Endothelial cell of umbilical vein (primary cell): ENCODE measurements around the gene P2RY6. TPM values are rescaled to one million over a fixed set of nuclear protein-coding genes. Genes with fewer than 3 reads are reported as not detected.

Experiments
- BruUV-seq: library from RNA; stranded (reverse); fragments of 400-500 nt; replicated peaks from 2 replicates; lab custom pipeline; 2021; lab: Mats Ljungman, UMichigan
- CTCF ChIA-PET: fragments of 300-600, 350-600 bp; sonication (Branson Sonifier 250); formaldehyde crosslinking; loops from one replicate; lab custom pipeline; 2021; ENCODE audit warnings: antibody characterized with exemption, inconsistent platforms; lab: Charles Lee
- POLR2A ChIA-PET: fragments of 300-600, 350-600 bp; sonication (Branson Sonifier 250); formaldehyde crosslinking; loops from one replicate; lab custom pipeline; 2021; ENCODE audit warnings: antibody characterized with exemption, inconsistent platforms; lab: Charles Lee
- DNase-seq: peaks from one replicate; pipeline ENCODE4 v3.0.0-alpha.2; 2011; ENCODE audit warnings: low read depth, low spot score
- FAIRE-seq: peaks from 2 replicates; lab custom pipeline; 2011; peaks lifted over from hg19 to GRCh38; lab: Jason Lieb, UNC
- H2AFZ ChIP-seq: 2 replicates; pipeline ENCODE4 v1.6.0; 2012; ENCODE audit warnings: low read depth, low read length, control low read depth, inconsistent platforms
- H3K27ac ChIP-seq: 2 replicates; pipeline ENCODE4 v1.5.1; 2011; ENCODE audit warnings: low read depth, mild to moderate bottlenecking, control low read depth, low read length, moderate library complexity; ENCODE audit not compliant: insufficient read depth
- H3K27me3 ChIP-seq, 2 experiments: 2 replicates each; pipeline versions ENCODE4 v1.6.0 to v1.6.1; 2011; ENCODE audit warnings: low read length in 2 of 2, mixed read lengths in 1 of 2; ENCODE audit not compliant: control insufficient read depth in 2 of 2, insufficient read depth in 2 of 2
- H3K36me3 ChIP-seq, 2 experiments: 2 replicates in 1 of 2; 3 replicates in 1 of 2; pipeline ENCODE4 v1.5.1; 2011; ENCODE audit warnings: low read length in 2 of 2, mild to moderate bottlenecking in 1 of 2, moderate library complexity in 1 of 2; ENCODE audit not compliant: control insufficient read depth in 2 of 2, insufficient read depth in 2 of 2; ENCODE audit errors: extremely low read depth in 1 of 2
- H3K4me1 ChIP-seq: 3 replicates; pipeline ENCODE4 v1.5.1; 2011; ENCODE audit warnings: mild to moderate bottlenecking, low read length; ENCODE audit not compliant: control insufficient read depth, insufficient read depth; ENCODE audit errors: extremely low read depth
- H3K4me2 ChIP-seq: 2 replicates; pipeline ENCODE4 v1.6.1; 2011; ENCODE audit warnings: low read length, control low read depth, mixed read lengths; ENCODE audit not compliant: insufficient read depth
- H3K4me3 ChIP-seq, 3 experiments: fragments of 200-600 bp in 1 of 3; sonication (generic), shearing (Covaris generic) in 1 of 3; replicated peaks in 1 of 3; 2 replicates each; pipeline ENCODE4 v1.5.1; 2011 to 2016; ENCODE audit warnings: control low read depth in 3 of 3, low read length in 3 of 3, mild to moderate bottlenecking in 2 of 3, inconsistent platforms in 1 of 3, low read depth in 1 of 3, moderate library complexity in 1 of 3; ENCODE audit not compliant: insufficient read depth in 1 of 3
- H3K79me2 ChIP-seq: 2 replicates; pipeline ENCODE4 v1.6.0; 2012; ENCODE audit warnings: low read length, inconsistent platforms; ENCODE audit not compliant: control insufficient read depth, insufficient read depth
- H3K9ac ChIP-seq: replicated peaks from 2 replicates; pipeline ENCODE3; 2011; ENCODE audit warnings: low read length, control low read depth; ENCODE audit not compliant: insufficient read depth; ENCODE audit errors: extremely low read depth
- H3K9me1 ChIP-seq: replicated peaks from 3 replicates; pipeline ENCODE4 v1.6.0; 2011; ENCODE audit warnings: mild to moderate bottlenecking, low read length; ENCODE audit not compliant: control insufficient read depth, insufficient read depth; ENCODE audit errors: extremely low read depth
- H3K9me3 ChIP-seq: replicated peaks from 2 replicates; pipeline ENCODE4 v1.5.1; 2012; ENCODE audit warnings: low read length, inconsistent platforms; ENCODE audit not compliant: control insufficient read depth, insufficient read depth
- H4K20me1 ChIP-seq: replicated peaks from 2 replicates; pipeline ENCODE3; 2011; ENCODE audit warnings: mild to moderate bottlenecking, low read length; ENCODE audit not compliant: control insufficient read depth, insufficient read depth; ENCODE audit errors: extremely low read depth
- EZH2 ChIP-seq: IDR thresholded peaks from 2 replicates; pipeline ENCODE4 v1.6.1; 2012; ENCODE audit warnings: borderline replicate concordance, low read depth, mild to moderate bottlenecking, moderate library complexity, low read length, inconsistent platforms; ENCODE audit not compliant: severe bottlenecking
- FOS ChIP-seq: IDR thresholded peaks from 2 replicates; pipeline ENCODE4 v1.6.1; 2011; ENCODE audit warnings: mild to moderate bottlenecking, low read length, moderate library complexity, borderline replicate concordance; ENCODE audit not compliant: insufficient read depth
- GATA2 ChIP-seq: IDR thresholded peaks from 2 replicates; pipeline ENCODE4 v1.7.0; 2011; ENCODE audit warnings: low read depth, mild to moderate bottlenecking, moderate library complexity, mixed read lengths, low read length; ENCODE audit not compliant: insufficient read length, insufficient read depth
- JUN ChIP-seq: IDR thresholded peaks from 2 replicates; pipeline ENCODE4 v1.6.1; 2011; ENCODE audit warnings: borderline replicate concordance, low read depth; ENCODE audit not compliant: insufficient read length, insufficient read depth
- MAX ChIP-seq: IDR thresholded peaks from 2 replicates; pipeline ENCODE4 v1.6.1; 2011; ENCODE audit not compliant: insufficient read depth, insufficient read length
- MYC ChIP-seq: IDR thresholded peaks from one replicate; pipeline ENCODE4 v1.6.1; 2011; ENCODE audit warnings: mild to moderate bottlenecking, low read depth, low read length
- POLR2A ChIP-seq: IDR thresholded peaks from 2 replicates; pipeline ENCODE4 v1.6.1; 2012; ENCODE audit warnings: low read depth, mild to moderate bottlenecking, control low read depth, low read length
- POLR2AphosphoS5 ChIP-seq: IDR thresholded peaks from 2 replicates; pipeline ENCODE4 v1.6.1; 2012; ENCODE audit warnings: low read depth, mild to moderate bottlenecking, control low read depth, low read length, moderate library complexity; ENCODE audit not compliant: insufficient read depth
- dilution Hi-C: fragments of 300-500 bp; cut with MboI; formaldehyde crosslinking; loops from one replicate; pipeline ENCODE4 v1.15.0; 2019; ENCODE audit warnings: low sequenced_read_pairs; ENCODE audit not compliant: extremely low pct_ligation_motif_present
- intact Hi-C: fragments of 100-400 bp; cut with micrococcal nuclease; formaldehyde crosslinking; loops from one replicate; pipeline ENCODE4 v1.10.0; 2022
- polyA plus RNA-seq, 4 experiments: library from polyadenylated mRNA; depleted of rRNA in 3 of 4; stranded (reverse) in 3 of 4; unstranded in 1 of 4; fragments of >200 nt; gene quantifications; 2 replicates each; pipeline versions ENCODE4 v1.2.1 to v1.2.3, GENCODE V29; 2011 to 2012; ENCODE audit warnings: missing spikeins in 1 of 4
- total RNA-seq: library from RNA; stranded (reverse); gene quantifications from 2 replicates; pipeline ENCODE4 v1.2.3, GENCODE V29; 2021
- TF ChIP-seq, protein P1 (sequence below), 2 donors: IDR thresholded peaks; 1 replicate in 1 of 2; 2 replicates in 1 of 2; pipeline ENCODE4 v1.5.1; 2011; ENCODE audit warnings: low read length in 2 of 2, mild to moderate bottlenecking in 2 of 2, moderate library complexity in 2 of 2, control low read depth in 1 of 2, inconsistent platforms in 1 of 2, low read depth in 1 of 2; ENCODE audit not compliant: insufficient read depth in 1 of 2; ENCODE audit errors: extremely low read depth in 1 of 2

P2RY6 gene
- total and polyA plus RNA-seq, 2 donors (not counting 3 experiments of a cell fraction or from before 2014, with no cell fraction given): 0.47 TPM; not detected in 1

DNA sequence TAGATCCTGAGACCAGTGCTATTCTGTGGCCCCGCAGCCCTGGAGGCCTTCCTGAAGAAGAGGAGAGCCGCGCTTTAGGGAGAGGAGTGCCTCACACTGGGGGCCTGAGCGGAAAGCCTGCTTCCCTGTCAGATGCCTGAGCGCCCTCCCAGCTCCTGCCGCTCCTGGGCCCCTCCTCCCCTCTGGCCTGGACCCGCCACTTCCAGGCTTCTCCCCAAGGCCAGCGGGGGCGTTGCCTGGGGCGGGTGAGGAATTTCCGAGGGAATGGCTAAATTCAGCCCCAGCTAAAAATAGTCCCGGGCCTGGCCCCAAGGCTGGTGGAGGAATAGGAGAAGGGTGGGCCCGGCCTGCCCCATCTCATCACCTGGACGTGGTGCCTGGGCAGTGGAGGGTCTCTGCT is 51.3 kb downstream of the P2RY6 start:
- H3K4me1 ChIP-seq: peaks cover 39% of the 10 kb centered on the region
- peak overlapping the region; percentile 62 for H3K9ac ChIP-seq
- H3K79me2 ChIP-seq: peaks cover 6% of the 10 kb centered on the region
- peaks cover 0 to 9% of the 10 kb centered on the region in 2 experiments for H3K36me3 ChIP-seq
- intact Hi-C loops: loop anchor here (1.0 kb wide), 2 partner anchors 11 to 14 kb away; no protein-coding TSS in a partner anchor
- H3K4me3 ChIP-seq: no peak overlapping the region
- ChIA-PET POLR2A (interaction anchor here (0.9 to 2.7 kb wide), 2 partner anchors 12 to 15 kb away, joined by 5 to 14 read pairs; partner anchors contain the start of gene ARHGEF17), CTCF (interaction anchor here (0.9 to 5.7 kb wide), 7 partner anchors 9 to 337 kb away, joined by 3 to 57 read pairs (median 6); partner anchors contain the start of gene ARHGEF17)
- H3K4me2 ChIP-seq: peak overlapping the region; percentile 13
- DNase-seq (peak; percentile 70), FAIRE-seq (peak; percentile 82)
- H3K27me3 ChIP-seq: no peaks in the 10 kb centered on the region
- dilution Hi-C loops: no loop called here
- H4K20me1 ChIP-seq: no peaks in the 10 kb centered on the region
- no peak overlapping the region for H2AFZ ChIP-seq
- no peaks in the 10 kb centered on the region for H3K9me3 ChIP-seq
- H3K9me1 ChIP-seq: no peaks in the 10 kb centered on the region
- peak overlapping the region; percentile 90 for H3K27ac ChIP-seq
- BruUV-seq: no TSS peak
- TF ChIP-seq MYC (no peak), FOS (no peak), POLR2A (peak; percentile 42), MAX (no peak), JUN (no peak), GATA2 (no peak), POLR2AphosphoS5 (peak; percentile 47), EZH2 (no peak)
- TF ChIP-seq, protein P1, sequence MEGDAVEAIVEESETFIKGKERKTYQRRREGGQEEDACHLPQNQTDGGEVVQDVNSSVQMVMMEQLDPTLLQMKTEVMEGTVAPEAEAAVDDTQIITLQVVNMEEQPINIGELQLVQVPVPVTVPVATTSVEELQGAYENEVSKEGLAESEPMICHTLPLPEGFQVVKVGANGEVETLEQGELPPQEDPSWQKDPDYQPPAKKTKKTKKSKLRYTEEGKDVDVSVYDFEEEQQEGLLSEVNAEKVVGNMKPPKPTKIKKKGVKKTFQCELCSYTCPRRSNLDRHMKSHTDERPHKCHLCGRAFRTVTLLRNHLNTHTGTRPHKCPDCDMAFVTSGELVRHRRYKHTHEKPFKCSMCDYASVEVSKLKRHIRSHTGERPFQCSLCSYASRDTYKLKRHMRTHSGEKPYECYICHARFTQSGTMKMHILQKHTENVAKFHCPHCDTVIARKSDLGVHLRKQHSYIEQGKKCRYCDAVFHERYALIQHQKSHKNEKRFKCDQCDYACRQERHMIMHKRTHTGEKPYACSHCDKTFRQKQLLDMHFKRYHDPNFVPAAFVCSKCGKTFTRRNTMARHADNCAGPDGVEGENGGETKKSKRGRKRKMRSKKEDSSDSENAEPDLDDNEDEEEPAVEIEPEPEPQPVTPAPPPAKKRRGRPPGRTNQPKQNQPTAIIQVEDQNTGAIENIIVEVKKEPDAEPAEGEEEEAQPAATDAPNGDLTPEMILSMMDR (IDR thresholded peaks at IDR 0.05; ENCODE audit: extremely low read depth in 1 of 2, insufficient read depth in 1 of 2, low read depth in 1 of 2, low read length in 2 of 2): no peak
